PFSK-1 (cell line): Measurements from ENCODE around the gene SDCCAG8.

Source experiments
- FOXP2 ChIP-seq: optimal IDR thresholded peaks from 2 replicates; pipeline ENCODE3; 2011; ENCODE audit warnings: borderline replicate concordance, control low read depth, inconsistent platforms; ENCODE audit not compliant: insufficient read depth; ENCODE audit errors: extremely low read length, extremely low read depth
- POLR2AphosphoS5 ChIP-seq: IDR thresholded peaks from 2 replicates; pipeline ENCODE4 v1.6.1; 2012; ENCODE audit warnings: low read depth, mild to moderate bottlenecking, control low read depth, low read length, moderate library complexity
- SIN3A ChIP-seq: IDR thresholded peaks from 2 replicates; pipeline ENCODE4 v1.6.1; 2012; ENCODE audit warnings: mild to moderate bottlenecking, low read length, moderate library complexity, borderline replicate concordance; ENCODE audit not compliant: insufficient read depth
- TAF1 ChIP-seq: IDR thresholded peaks from 2 replicates; pipeline ENCODE4 v1.6.1; 2012; ENCODE audit warnings: low read length, control low read depth, borderline replicate concordance; ENCODE audit not compliant: insufficient read depth
- TF ChIP-seq, protein P1 (sequence below), 2 experiments: IDR thresholded peaks; 2 replicates each; pipeline versions ENCODE4 v1.6.1 to v1.8.0; 2011 to 2012; ENCODE audit warnings: low read depth in 2 of 2, low read length in 2 of 2, control low read depth in 1 of 2, inconsistent platforms in 1 of 2, mild to moderate bottlenecking in 1 of 2, moderate library complexity in 1 of 2; ENCODE audit not compliant: insufficient read depth in 1 of 2

Gene SDCCAG8

DNA sequence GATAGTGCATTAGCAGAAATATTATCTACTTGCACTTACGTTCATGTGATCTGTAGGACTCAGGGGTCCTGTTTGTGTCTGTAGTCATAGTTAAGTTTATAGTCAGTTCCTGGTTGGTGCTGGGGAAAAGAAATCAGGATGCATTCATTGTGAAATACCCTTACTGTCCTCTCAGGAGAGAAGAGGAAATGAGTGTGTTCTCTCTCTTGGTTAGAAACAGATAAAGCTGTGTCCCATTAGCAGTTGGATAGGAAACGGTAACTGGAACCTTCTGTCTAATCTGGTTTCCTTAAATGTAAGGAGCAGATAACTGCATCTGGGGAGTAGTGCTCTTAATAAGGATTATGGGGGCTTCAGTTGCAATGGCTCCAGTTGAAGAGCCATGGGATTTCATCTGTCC lies 8.9 kb downstream of the SDCCAG8 start:
- 0 out of 2 replicates have a peak, but pooled peaks have one; percentile 58 for TF ChIP-seq SIN3A
- TF ChIP-seq, protein P1, sequence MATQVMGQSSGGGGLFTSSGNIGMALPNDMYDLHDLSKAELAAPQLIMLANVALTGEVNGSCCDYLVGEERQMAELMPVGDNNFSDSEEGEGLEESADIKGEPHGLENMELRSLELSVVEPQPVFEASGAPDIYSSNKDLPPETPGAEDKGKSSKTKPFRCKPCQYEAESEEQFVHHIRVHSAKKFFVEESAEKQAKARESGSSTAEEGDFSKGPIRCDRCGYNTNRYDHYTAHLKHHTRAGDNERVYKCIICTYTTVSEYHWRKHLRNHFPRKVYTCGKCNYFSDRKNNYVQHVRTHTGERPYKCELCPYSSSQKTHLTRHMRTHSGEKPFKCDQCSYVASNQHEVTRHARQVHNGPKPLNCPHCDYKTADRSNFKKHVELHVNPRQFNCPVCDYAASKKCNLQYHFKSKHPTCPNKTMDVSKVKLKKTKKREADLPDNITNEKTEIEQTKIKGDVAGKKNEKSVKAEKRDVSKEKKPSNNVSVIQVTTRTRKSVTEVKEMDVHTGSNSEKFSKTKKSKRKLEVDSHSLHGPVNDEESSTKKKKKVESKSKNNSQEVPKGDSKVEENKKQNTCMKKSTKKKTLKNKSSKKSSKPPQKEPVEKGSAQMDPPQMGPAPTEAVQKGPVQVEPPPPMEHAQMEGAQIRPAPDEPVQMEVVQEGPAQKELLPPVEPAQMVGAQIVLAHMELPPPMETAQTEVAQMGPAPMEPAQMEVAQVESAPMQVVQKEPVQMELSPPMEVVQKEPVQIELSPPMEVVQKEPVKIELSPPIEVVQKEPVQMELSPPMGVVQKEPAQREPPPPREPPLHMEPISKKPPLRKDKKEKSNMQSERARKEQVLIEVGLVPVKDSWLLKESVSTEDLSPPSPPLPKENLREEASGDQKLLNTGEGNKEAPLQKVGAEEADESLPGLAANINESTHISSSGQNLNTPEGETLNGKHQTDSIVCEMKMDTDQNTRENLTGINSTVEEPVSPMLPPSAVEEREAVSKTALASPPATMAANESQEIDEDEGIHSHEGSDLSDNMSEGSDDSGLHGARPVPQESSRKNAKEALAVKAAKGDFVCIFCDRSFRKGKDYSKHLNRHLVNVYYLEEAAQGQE (IDR thresholded peaks at IDR 0.05; ENCODE audit: insufficient read depth in 1 of 2, low read depth in 2 of 2, low read length in 2 of 2) = peak in 1 of 2 experiments; percentile 59; a peak in 1 of 4 replicates
- no peak for TF ChIP-seq FOXP2
- TF ChIP-seq POLR2AphosphoS5 = 0 out of 2 replicates have a peak, but pooled peaks have one; percentile 33
- no peak for TF ChIP-seq TAF1

DNA sequence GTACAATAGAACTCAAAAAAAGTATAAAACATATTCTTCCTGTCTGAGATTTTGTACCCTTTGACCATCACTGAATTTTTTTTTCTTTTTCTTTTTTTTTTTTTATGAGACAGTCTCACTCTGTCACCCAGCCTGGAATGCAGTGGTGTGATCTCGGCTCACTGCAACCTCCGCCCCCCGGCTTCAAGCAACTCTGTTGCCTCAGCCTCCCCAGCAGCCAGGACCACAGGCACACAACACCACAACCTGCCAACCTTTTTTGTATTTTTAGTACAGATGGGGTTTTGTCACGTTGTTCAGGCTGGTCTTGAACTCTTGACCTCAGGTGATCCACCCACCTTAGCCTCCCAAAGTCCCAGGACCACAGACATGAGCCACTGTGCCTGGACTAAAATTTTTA lies 10.4 kb downstream of the SDCCAG8 start:
- TF ChIP-seq FOXP2 (no peak), SIN3A (no peak), POLR2AphosphoS5 (no peak), TAF1 (no peak)
- TF ChIP-seq, protein P1 (IDR thresholded peaks at IDR 0.05; ENCODE audit: insufficient read depth in 1 of 2, low read depth in 2 of 2, low read length in 2 of 2) = no peak

DNA sequence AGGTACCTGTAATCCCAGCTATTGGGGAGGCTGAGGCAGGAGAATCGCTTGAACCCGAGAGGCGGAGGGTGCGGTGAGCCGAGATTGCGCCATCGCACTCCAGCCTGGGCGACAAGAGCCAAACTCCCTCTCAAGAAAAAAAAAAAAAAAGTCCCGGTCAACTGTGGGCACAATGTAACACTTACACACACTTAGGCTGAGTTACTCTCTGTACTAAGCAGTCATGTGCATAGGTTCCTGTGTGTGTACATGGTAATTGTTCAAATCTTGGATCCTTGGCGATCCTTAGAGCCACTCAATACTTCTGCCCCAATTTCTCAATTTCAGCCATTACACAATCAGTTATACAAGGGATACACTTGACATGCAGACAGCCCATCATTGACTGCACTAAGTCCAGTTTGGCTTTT lies 11.6 kb downstream of the SDCCAG8 start:
- TF ChIP-seq FOXP2 (no peak), POLR2AphosphoS5 (no peak), TAF1 (no peak)

DNA sequence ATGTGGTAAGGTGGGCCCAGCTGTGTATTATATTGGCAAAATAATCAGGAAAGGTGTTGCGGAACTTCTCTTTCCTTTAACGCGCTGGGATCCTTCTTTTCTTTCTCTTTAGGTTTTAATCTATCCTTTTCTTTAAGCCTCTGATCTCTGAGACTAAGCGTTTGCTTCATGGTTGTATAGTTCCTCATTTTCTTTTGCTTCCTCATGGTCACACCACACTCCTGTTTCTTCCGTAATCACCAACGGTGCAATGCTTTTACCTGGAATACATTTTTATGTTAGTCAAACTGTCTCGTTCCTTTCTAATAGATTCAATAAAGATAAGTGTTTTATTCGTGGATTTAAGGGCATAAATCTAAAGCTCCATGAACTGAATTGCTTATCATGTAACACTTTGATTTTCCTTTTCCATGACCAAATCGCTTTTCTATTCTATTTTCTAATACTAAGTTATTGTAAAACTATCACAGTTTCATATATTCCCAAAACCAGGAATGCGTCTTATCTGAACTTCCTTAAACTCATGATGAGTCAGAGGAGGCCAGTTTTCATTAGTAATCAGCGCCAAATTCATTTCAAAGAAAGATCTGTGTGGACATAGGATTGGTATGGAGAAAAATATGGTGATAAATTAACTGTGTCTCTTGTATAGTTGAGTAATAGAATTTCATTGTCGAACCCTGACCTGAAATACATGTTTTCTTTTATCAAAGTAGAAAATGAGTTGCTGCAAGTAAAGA lies 12.2 kb downstream of the SDCCAG8 start:
- TF ChIP-seq SIN3A = no peak
- TF ChIP-seq TAF1 = no peak
- TF ChIP-seq POLR2AphosphoS5 = no peak

DNA sequence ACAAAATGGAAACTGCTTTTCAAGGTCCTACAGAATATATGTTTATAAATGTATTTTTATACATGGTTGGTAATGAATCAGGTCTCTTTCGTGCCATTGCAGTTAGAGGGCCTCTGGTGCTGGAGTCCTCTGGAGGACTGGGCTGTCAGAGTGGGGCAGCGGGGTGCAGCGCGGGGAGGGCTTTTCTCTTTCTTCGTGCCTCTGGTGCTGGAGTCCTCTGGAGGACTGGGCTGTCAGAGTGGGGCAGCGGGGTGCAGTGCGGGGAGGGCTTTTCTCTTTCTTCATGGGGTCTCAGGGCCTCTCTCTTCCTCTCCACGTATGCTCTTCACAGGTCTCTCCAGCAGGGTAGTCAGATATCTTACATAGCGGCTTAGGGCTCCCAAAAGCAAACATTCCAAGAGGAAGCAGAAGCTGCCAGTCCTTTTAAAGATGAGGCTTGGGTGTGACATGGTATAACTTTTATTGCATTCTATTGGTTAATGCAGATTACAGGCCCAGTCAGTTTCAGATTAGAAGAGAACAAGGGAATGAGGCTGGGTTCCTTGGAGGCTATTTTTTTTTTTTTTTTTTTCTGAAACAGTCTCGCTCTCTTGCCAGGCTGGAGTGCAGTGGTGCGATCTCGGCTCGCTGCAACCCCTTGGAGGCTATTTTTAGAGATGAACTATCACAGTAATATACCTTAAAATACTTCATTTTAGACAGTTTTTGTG lies 13.1 kb downstream of the SDCCAG8 start:
- TF ChIP-seq TAF1 (no peak), POLR2AphosphoS5 (no peak), FOXP2 (no peak), SIN3A (no peak)
- TF ChIP-seq, protein P1 (IDR thresholded peaks at IDR 0.05; ENCODE audit: insufficient read depth in 1 of 2, low read depth in 2 of 2, low read length in 2 of 2) = no peak

DNA sequence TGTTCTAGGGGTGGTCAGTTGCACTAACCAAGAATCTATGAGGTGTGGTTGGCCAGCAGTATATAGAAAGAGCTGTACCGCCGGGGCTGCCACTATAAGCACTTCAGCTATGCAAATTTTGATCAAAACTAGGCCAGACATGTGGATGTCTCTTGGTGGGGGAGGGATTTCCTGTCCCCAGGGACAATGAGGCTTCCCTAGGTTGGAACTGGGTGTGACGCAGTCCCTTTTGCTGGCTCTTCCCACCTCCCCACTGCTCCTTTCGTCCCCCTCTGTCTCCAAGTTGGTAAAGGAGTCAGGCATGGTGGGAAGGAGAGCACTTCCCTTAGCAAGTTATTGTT lies 13.6 kb downstream of the SDCCAG8 start:
- TF ChIP-seq POLR2AphosphoS5 (no peak), SIN3A (no peak)
